Measurements from ENCODE around the gene RUFY2. TPM values are rescaled to one million over a fixed set of nuclear protein-coding genes. Genes with fewer than 3 reads are reported as not detected.
"Not testable (repeated sequence)": the region's sequence is repeated elsewhere in the genome, so short reads cannot be mapped to it uniquely, and the experiment has no call there.

The RUFY2 gene, protein sequence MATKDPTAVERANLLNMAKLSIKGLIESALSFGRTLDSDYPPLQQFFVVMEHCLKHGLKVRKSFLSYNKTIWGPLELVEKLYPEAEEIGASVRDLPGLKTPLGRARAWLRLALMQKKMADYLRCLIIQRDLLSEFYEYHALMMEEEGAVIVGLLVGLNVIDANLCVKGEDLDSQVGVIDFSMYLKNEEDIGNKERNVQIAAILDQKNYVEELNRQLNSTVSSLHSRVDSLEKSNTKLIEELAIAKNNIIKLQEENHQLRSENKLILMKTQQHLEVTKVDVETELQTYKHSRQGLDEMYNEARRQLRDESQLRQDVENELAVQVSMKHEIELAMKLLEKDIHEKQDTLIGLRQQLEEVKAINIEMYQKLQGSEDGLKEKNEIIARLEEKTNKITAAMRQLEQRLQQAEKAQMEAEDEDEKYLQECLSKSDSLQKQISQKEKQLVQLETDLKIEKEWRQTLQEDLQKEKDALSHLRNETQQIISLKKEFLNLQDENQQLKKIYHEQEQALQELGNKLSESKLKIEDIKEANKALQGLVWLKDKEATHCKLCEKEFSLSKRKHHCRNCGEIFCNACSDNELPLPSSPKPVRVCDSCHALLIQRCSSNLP
- 113 TPM for total RNA-seq

DNA sequence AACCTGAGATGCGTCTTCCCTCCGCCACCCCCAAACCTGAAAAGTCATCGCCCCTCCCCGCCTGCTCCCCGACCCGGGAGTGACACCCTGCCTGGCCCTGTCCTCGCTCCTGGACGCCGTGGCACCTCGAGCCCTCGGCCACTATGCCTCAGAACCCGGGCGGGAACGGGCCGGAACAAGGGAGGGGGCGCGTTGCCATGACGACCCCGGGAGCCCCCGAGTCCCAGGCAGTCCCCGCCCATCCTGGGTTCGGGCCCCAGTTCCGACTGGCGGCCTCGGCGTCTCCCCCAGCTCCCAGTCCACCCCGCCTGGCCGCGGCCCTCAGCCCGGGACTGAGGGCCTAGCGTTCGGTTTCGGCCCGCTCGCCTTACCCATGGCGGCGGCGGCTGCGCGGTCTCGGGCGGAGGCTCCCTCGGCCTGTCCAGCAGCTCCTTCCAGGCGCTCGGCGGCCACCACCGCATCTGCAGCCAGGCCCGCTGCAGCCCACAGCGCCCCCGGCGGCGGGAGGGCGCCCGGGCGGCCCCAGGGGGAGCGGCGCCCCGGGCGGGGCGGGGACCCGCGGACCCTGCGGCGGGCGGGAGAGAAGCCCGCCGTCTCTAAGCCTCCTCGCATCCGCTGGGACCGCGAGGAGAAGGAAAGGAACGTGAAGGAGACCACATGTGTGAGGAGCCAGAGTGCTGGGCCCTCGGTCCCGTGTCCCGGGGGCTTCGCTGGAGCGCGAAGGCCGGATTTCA lies at the start of gene RUFY2:
RUFY2 (minus strand) TSS at position 463 of the 734 bp plus-strand sequence; CDS start at position 375, 88 bp downstream.
- DNase-seq (ENCODE audit: low spot score in 2 of 2) (peak; percentile 85 to 86), FAIRE-seq (no peak)

DNA sequence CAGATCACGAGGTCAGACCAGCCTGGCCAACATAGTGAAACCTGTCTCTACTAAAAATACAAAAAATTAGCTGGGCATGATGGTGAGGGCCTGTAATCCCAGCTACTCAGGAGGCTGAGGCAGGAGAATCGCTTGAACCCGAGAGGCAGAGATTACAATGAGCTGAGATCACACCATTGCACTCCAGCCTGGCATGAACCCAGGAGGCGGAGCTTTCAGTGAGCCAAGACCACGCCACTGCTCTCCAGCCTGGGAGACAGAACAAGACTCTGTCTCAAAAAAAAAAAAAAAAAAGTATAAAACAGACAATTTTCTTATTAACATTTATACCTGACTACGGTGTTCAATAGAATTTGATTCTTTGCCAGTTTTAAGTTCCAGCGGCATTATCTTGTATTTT lies 42.6 kb upstream of the RUFY2 start:
- not testable (repeated sequence) for DNase-seq (ENCODE audit: low spot score in 2 of 2); FAIRE-seq

DNA sequence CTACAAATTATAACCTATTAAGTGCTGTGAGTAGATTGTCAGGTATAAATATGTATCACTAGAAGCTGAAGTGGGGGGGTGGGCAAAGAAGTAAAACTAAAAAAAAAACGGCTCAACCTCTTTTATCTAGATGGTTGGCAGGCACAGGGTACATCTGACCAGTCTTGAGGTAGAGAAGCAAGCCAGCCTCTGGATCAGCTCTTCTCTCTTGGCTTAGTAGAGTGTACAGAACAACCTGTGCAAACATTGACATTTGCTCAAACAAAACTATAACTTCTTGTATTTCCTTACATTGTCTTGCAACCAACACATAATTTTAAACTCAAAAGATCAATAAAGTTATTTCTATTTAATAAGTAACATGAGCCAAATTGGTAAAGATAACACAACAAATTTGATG lies 39.1 kb upstream of the RUFY2 start:
- FAIRE-seq (no peak), DNase-seq (ENCODE audit: low spot score in 2 of 2) (no peak)

DNA sequence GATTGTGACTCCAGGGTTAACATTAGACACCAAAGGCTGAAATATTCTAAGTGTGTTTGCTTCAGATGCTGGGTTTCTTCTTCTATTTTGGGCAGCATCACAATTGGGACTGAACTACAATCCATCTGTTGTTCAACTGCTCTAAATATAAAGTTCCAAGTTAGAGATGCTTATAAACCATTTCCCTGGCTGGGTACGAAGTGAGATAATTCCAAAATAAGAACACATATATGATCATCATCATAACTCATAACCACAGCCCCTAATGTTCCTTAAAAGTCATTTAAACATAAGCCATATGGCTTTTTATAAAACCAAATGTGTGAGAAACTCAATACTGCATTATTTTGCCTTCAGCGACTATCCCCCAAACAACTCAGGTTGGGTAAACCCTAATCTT lies 35.9 kb upstream of the RUFY2 start:
- no peak for DNase-seq (ENCODE audit: low spot score in 2 of 2)
- FAIRE-seq = no peak

DNA sequence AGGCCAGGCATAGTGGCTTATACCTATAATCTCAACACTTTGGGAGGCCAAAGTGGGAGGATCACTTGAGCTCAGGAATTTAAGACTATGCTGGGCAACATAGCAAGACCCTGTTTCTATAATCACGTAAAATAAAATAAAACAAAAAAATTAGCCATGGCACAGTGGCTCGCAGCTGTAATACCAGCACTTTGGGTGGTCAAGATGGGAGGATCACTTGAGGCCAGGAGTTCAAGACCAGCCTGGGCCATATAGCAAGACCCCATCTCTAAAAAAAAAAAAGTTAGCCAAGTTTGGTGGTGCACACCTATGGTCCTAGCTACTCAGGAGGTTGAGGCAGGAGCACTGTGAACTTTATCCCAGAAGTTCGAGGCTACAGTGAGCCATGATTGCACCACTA lies 33.8 kb upstream of the RUFY2 start:
- no peak for FAIRE-seq

DNA sequence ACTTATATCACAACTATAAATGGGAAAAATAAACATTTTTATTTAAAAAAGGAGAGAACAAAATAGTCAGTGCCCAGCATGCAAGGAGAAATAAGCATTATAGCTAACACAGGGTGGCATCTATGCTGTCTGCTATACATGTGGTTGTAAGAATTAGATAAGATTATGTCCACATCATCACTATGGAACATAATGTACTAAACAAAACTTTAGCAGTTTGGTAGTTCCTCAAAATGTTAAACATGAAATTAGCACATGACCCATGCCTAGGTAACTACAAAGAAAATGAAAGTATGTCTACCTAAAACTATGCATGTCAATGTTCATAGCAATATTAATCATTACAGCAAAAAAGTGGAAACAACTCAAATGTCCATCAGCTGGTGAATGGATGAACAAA lies 28.7 kb upstream of the RUFY2 start:
- no peak for DNase-seq (ENCODE audit: low spot score in 2 of 2)
- no peak for FAIRE-seq

More for the DNA sequence above, 33.8 kb upstream of the RUFY2 start:
- no peak for DNase-seq (ENCODE audit: low spot score in 2 of 2)

DNA sequence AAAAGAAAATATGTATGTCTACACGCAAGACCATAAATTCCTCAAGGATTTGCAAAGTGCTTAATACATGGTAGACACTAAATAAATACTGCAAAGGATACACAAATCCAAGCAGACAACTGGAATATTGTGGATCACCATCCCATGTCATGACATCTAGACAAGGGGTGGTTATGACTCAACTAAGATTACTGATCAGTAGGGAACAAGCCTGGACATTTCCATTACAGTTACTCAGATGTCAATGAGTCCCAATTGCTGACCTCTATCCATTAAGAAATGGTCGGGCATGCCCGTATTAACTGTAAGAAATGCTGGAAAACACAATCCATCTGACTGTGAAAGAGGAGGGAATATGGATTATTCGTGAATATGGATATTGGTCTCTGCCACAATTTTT lies 27.6 kb upstream of the RUFY2 start:
- DNase-seq (ENCODE audit: low spot score in 2 of 2) = no peak
- FAIRE-seq = no peak

DNA sequence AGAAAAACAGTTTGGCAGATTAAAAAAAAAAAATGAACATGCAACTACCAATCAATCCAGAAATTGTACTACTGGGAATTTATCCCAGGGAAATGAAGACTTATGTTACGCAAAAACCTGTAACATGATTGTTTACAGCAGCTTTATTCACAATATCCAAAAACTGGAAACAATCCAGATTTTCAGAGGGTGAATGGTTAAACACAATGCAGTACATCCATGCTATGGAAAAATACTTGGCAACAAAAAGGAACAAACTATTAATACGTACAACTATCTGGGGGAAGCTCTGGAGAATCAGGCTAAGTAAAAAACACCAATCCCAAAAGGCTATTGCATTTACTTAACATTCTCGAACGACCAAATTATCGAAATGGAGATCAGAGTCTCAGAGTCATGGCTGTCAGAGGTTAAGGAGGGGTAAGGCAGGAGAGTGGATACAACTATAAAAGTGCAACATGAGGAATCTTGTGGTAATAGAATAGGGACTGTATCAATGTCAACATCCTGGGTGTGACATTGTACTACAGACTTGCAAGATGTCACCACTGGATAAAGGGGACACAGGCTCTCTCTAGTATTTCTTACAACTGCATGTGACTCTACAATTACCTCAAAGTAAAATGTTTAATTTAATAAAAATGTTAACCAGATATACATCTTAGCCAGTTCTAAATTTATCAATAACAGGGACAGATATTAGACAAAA lies 21.5 kb upstream of the RUFY2 start:
- DNase-seq (ENCODE audit: low spot score in 2 of 2) (no peak), FAIRE-seq (no peak)

DNA sequence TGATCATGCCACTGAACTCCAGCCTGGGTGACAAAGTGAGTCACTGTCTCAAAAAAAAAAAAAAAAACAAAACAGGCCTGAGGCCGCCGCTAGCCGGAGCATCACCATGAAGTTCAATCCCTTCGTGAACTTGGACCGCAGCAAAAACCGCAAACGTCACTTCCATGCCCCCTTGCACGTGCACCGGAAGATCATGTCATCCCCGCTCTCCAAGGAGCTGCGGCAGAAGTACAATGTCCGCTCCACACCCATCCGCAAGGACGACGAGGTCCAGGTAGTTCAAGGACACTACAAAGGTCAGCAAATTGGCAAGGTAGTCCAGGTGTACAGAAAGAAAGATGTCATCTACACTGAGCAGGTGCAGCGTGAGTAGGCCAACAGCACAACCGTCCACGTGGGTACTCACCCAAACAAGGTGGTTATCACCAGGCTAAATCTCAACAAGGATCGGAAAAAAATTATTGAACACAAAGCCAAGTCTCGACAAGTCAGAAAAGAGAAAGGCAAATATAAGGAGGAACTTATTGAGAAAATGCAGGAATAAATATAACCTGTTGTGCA lies 17.5 kb upstream of the RUFY2 start:
- no peak for FAIRE-seq
- DNase-seq (ENCODE audit: low spot score in 2 of 2) = no peak

DNA sequence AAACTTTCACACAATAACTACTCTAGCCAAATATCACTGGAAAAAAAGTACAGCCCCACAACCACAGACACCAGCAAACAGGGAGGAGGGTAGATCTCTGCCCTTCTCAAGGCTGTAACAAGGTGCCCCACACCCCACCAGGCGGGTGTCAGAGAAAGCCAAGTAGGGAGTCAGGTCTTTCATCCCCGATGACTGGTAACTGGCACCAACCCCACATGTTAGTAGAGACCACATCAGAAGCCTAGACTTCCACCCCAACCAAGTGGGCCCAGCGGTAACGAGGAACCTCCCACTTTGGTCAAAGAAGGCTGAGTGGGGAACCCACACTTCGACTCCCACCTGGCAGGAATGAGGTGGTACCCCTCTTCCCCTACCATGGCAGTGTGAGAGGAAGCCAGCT lies 16.4 kb upstream of the RUFY2 start:
- DNase-seq (ENCODE audit: low spot score in 2 of 2) (no peak), FAIRE-seq (no peak)

DNA sequence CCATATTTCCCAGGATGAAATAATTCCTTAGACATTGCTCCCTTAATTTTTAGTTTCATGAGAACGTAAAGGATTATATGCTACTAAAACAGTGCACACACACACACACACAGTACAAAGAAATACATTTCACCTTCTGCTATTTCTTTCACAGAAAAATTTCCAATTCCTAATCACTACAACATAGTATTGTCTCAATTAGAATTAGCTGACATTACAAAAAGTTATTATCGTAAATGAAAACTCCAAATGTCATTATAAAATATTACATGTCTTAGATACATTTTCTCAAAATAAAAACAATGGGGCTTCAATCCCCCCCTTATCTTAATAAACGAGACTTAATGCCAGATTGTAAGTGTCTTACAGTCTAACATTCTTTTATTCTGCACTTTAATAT lies 12.3 kb upstream of the RUFY2 start:
- DNase-seq (ENCODE audit: low spot score in 2 of 2) = no peak
- FAIRE-seq = no peak

DNA sequence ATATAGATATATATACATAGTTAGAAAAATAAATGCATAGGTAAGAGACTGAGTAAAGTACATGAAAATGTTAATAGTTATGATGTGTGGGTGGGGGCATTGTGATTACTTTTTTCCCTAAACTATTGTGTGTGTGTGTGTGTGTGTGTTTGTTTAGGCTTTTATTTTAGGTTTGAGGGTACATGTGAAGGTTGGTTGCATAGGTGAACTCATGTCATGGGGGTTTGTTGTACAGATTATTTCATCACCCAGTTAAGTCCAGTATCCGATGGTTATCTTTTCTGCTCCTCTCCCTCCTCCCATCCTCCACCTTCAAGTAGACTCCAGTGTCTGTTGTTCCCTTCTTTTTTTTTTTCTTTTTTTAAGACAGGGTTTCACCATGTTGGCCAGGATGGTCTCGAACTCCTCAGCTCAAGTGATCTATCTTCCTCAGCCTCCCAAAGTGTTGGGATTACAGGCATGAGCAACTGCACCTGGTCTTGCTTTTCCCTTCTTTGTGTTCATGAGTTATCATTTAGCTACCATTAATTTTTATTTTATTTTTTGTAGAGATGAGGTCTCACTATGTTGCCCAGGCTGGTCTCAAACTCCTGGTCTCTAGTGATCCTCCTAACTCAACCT lies 1.9 kb upstream of the RUFY2 start:
- DNase-seq (ENCODE audit: low spot score in 2 of 2) (no peak), FAIRE-seq (no peak)

DNA sequence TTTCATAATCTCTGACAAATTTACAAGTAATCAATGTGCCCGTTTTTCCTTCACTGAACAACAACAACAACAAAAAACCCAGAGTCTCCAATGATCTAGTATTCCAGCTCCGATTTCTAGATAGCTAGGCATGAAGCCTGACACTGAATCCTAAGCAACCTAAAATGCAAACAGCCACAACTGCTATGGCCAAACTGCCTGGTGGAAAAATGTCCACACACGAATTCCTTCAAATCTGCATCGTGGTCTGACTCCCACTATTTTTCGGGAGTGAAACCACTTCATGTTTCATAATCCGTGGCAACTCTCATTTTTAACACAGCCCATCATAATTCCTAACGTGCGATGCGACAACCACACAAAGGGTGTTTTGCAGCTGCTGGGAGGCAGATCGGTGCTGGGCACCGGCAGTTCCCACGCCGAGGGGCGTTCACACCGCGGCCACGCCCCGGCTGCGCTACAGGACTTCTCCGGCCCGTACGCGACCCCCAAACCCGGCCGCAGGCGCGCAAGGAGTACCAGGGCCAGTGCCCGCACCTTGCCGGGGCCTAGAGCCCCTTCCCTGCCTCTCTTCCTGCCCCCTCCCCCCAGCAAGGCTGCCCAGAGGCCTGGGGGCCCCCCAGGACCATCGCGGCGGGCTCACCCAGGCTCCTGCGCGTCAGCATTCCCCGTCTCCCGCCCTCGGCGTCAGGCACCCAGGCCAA lies 814 bp downstream of the RUFY2 start:
- FAIRE-seq = no peak

DNA sequence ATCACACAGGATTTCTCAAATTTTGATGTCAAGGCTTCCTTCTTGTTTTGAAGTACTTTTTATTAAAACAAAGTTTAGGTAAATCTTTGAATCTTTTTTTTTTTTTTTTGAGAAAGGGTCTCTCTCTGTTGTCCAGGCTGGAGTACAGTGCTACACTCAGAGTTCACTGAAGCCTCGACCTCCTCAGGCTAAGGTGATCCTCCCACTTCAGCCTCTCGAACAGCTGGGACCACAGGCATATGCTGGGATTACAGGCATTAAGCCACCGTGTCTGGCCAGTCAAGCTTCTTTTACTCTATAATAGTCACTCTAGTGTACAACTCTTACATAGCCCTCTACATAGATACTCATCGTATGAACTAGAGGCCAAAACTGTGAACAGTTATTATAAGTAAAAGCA lies 3.4 kb downstream of the RUFY2 start:
- FAIRE-seq (no peak), DNase-seq (ENCODE audit: low spot score in 2 of 2) (no peak)

More for the DNA sequence above, 814 bp downstream of the RUFY2 start:
- peak; percentile 52 to 59 for DNase-seq (ENCODE audit: low spot score in 2 of 2)

DNA sequence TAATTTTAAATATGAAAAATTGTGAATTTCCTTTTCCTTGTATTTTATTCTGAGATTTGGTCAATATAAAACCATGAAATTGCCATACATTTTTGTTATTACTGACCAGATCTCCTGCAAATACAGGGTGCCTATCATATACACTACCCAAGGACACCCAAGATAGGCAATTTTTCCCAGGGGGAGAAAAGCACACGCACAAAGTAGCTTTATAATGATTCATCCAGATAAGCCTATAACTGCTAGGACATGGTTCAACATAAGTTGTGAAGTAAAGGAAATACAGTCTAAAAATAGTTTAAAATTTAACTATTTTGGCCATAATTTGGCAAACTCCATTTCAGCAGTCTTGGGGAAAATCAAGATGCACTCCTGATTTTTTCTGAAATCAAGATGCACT lies 4.8 kb downstream of the RUFY2 start:
- no peak for FAIRE-seq
- no peak for DNase-seq (ENCODE audit: low spot score in 2 of 2)

DNA sequence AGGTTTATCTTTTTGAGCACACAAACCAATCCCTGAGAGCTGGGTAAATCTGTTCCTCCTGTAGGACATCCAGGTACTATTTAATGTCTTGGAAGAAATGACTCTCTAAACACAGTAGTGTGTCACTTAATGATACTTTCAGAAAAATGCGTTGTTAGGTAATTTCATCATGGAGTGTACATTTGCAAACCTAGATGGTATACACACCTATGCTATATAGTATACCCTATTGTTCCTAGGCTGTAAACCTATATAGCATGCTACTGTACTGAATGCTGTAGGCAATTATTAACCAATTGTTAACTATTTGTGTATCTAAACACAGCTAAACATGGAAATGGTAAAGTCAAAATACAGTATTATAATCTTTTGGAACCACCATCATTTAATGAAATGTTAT lies 10.1 kb downstream of the RUFY2 start:
- FAIRE-seq (no peak), DNase-seq (ENCODE audit: low spot score in 2 of 2) (no peak)

DNA sequence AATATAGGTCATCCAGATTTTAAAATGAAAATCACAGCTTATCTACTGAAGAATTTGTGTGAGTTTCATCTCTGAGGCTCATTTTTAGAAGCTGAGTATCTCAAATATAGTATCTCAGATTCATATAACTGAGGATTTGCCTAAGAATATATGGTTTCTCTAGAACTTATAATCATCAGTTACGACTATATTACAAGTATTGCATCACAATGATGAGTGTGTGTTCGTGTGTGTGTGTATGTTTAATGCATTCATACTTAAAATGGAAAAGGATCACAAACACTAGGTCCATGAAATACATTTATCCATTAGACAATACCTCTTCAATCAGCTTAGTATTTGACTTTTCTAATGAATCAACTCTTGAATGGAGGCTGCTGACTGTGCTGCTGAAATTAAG lies 21.3 kb downstream of the RUFY2 start:
- FAIRE-seq (no peak), DNase-seq (ENCODE audit: low spot score in 2 of 2) (no peak)

DNA sequence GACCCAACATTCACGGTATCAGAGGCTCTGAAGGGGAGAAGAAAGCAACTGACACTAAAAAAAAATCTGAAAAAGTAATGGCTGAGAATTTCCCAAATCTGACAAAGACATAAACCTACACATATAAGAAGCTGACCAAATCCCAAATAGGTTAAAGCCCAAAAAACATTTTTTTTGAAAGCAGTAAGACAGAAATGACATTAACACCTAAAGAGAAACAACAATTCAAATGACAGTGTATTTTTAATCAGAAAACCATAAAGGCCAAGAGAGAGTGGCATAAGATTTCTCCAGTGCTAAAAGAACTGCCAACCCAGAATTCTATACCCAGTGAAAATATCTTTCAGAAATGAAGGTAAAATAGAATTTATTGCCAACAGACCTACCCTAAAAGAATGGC lies 35.5 kb downstream of the RUFY2 start:
- no peak for DNase-seq (ENCODE audit: low spot score in 2 of 2)
- no peak for FAIRE-seq

DNA sequence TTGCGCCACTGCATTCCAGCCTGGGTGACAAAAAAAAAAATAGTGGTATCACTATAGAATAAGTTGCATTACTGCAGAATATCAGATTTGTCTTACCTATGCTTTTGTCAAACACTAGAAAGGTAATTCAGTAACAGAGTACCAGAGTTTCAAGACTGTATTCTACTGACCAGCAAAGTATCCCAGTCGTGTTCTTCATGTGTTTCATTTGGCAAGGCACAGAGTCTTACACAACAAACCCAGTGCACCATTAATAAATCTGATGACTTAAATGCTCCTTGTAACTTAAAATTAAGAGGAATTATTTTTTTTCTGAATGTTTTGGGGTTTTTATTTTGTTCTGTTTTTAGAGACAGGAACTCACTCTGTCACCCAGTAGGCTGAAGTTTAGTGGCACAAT lies 40.0 kb downstream of the RUFY2 start:
- no peak for FAIRE-seq
- DNase-seq (ENCODE audit: low spot score in 2 of 2) = no peak

DNA sequence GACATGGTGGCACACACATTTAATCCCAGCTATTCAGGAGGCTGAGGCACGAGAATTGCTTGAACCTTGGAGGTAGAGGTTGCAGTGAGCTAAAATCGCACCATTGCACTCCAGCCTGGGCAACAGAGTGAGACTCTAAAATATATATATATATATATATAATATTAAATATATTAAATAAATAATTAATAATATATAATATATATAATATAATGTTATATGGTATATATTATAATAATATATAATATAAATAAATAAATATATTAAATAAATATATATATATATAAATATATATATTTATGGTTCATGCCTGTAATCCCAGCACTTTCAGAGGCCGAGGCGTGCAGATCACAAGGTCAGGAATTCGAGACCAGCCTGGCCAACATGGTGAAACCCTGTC lies 40.5 kb downstream of the RUFY2 start:
- no peak for FAIRE-seq
- DNase-seq (ENCODE audit: low spot score in 2 of 2) = no peak
